Tongue (tissue), 2 donors: Measurements from ENCODE around the gene GRHL3. TPM values are rescaled to one million over a fixed set of nuclear protein-coding genes. Genes with fewer than 3 reads are reported as not detected.

ENCODE experiments used
- DNase-seq: peaks from one replicate; pipeline ENCODE4 v3.0.0-alpha.2; 2015
- total RNA-seq: library from RNA; depleted of rRNA; stranded (reverse); fragments of >200 nt; gene quantifications from one replicate; pipeline ENCODE4 v1.2.3, GENCODE V29; 2014

The GRHL3 gene
- total RNA-seq, 1 donor from 2014 or later, result 26.8 TPM

- DNase-seq, result no peak
Measured at GRCh38 chr1:24393892-24394291, 74.7 kb downstream of the GRHL3 start.

GRCh38 chr1:24400065-24400464 is 80.9 kb downstream of the GRHL3 start:
- DNase-seq, result no peak

GRCh38 chr1:24403806-24404205 is 84.6 kb downstream of the GRHL3 start:
- no peak for DNase-seq

Other genes starting within 250 kb of the GRHL3 start
- gene MYOM3, start 207.2 kb upstream of the GRHL3 start, total RNA-seq, result 440 TPM
- gene IL22RA1, start 176.2 kb upstream of the GRHL3 start, total RNA-seq, result 1.2 TPM
- gene IFNLR1, start 132.1 kb upstream of the GRHL3 start, total RNA-seq, result 0.62 TPM
- gene STPG1, start 94.4 kb downstream of the GRHL3 start, total RNA-seq, result 1.8 TPM
- 15.4 TPM for gene NIPAL3, start 96.4 kb downstream of the GRHL3 start, total RNA-seq
- 7.6 TPM for gene RCAN3, start 183.5 kb downstream of the GRHL3 start, total RNA-seq
- 2.6 TPM for gene NCMAP, start 236.7 kb downstream of the GRHL3 start, total RNA-seq